ENCODE measurements around the gene FAM83C.

DNA sequence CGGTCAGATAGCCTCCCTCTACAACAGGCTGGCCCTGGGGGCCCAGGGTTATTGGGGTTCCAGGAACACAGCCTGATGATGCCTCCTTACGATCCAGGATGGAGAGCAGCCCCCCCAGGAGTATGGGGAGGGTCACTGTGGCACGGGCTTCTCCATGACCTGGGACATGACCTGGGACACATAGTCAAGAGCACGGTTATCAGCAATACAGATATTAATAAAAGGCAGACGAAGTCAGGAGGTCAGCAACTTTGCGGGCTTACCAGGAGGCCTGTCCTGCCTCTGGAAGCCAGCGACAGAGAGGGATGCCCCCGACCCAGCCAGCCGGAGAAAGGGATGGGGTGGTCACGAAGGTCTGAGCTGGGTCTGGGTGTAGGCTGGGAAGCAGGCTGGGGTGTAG, 15.1 kb downstream of the FAM83C start:
- no peak for TF ChIP-seq POLR2AphosphoS5 (IDR thresholded peaks at IDR 0.05; ENCODE audit: low read depth, low read length)
- TF ChIP-seq, protein P1, sequence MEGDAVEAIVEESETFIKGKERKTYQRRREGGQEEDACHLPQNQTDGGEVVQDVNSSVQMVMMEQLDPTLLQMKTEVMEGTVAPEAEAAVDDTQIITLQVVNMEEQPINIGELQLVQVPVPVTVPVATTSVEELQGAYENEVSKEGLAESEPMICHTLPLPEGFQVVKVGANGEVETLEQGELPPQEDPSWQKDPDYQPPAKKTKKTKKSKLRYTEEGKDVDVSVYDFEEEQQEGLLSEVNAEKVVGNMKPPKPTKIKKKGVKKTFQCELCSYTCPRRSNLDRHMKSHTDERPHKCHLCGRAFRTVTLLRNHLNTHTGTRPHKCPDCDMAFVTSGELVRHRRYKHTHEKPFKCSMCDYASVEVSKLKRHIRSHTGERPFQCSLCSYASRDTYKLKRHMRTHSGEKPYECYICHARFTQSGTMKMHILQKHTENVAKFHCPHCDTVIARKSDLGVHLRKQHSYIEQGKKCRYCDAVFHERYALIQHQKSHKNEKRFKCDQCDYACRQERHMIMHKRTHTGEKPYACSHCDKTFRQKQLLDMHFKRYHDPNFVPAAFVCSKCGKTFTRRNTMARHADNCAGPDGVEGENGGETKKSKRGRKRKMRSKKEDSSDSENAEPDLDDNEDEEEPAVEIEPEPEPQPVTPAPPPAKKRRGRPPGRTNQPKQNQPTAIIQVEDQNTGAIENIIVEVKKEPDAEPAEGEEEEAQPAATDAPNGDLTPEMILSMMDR (IDR thresholded peaks at IDR 0.05 in 2 of 3, conservative IDR thresholded peaks at IDR 0.05 in 1 of 3; ENCODE audit: borderline replicate concordance in 1 of 3, insufficient read depth in 1 of 3, low read depth in 2 of 3, low read length in 2 of 3) = no peak
- no peak for TF ChIP-seq ZNF274 (IDR thresholded peaks at IDR 0.05; ENCODE audit: low read depth, low read length)
- no peak for TF ChIP-seq CEBPB (IDR thresholded peaks at IDR 0.05; ENCODE audit: low read depth)
- TF ChIP-seq SIN3A (IDR thresholded peaks at IDR 0.05; ENCODE audit: low read depth) = no peak
- TF ChIP-seq, protein P2, sequence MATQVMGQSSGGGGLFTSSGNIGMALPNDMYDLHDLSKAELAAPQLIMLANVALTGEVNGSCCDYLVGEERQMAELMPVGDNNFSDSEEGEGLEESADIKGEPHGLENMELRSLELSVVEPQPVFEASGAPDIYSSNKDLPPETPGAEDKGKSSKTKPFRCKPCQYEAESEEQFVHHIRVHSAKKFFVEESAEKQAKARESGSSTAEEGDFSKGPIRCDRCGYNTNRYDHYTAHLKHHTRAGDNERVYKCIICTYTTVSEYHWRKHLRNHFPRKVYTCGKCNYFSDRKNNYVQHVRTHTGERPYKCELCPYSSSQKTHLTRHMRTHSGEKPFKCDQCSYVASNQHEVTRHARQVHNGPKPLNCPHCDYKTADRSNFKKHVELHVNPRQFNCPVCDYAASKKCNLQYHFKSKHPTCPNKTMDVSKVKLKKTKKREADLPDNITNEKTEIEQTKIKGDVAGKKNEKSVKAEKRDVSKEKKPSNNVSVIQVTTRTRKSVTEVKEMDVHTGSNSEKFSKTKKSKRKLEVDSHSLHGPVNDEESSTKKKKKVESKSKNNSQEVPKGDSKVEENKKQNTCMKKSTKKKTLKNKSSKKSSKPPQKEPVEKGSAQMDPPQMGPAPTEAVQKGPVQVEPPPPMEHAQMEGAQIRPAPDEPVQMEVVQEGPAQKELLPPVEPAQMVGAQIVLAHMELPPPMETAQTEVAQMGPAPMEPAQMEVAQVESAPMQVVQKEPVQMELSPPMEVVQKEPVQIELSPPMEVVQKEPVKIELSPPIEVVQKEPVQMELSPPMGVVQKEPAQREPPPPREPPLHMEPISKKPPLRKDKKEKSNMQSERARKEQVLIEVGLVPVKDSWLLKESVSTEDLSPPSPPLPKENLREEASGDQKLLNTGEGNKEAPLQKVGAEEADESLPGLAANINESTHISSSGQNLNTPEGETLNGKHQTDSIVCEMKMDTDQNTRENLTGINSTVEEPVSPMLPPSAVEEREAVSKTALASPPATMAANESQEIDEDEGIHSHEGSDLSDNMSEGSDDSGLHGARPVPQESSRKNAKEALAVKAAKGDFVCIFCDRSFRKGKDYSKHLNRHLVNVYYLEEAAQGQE (IDR thresholded peaks at IDR 0.05; ENCODE audit: low read depth) = no peak
- TF ChIP-seq RAD21 (IDR thresholded peaks at IDR 0.05; ENCODE audit: low read depth) = no peak
- TF ChIP-seq, protein P3, sequence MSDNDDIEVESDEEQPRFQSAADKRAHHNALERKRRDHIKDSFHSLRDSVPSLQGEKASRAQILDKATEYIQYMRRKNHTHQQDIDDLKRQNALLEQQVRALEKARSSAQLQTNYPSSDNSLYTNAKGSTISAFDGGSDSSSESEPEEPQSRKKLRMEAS (IDR thresholded peaks at IDR 0.05) = no peak
- no peak for TF ChIP-seq ZFX (IDR thresholded peaks at IDR 0.05)
- TF ChIP-seq EZH2 (IDR thresholded peaks at IDR 0.05) = no peak
- TF ChIP-seq, protein P4, sequence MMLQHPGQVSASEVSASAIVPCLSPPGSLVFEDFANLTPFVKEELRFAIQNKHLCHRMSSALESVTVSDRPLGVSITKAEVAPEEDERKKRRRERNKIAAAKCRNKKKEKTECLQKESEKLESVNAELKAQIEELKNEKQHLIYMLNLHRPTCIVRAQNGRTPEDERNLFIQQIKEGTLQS (IDR thresholded peaks at IDR 0.05) = no peak
- no peak for TF ChIP-seq SP1 (IDR thresholded peaks at IDR 0.05; ENCODE audit: low read depth)
